HG03066 (cell line): ENCODE measurements around the gene KCNK15.

Experiments used
- ATAC-seq: cut with Tn5 transposase; IDR thresholded peaks from one replicate; pipeline ENCODE4 v1.9.1; 2021; ENCODE audit warnings: low read depth; ENCODE audit not compliant: unreplicated experiment

KCNK15 gene

GRCh38 chr20:44784688-44785087 is 39.0 kb downstream of the KCNK15 start:
- ATAC-seq = no peak

GRCh38 chr20:44785768-44786167 is 40.1 kb downstream of the KCNK15 start:
- ATAC-seq = no peak

DNA sequence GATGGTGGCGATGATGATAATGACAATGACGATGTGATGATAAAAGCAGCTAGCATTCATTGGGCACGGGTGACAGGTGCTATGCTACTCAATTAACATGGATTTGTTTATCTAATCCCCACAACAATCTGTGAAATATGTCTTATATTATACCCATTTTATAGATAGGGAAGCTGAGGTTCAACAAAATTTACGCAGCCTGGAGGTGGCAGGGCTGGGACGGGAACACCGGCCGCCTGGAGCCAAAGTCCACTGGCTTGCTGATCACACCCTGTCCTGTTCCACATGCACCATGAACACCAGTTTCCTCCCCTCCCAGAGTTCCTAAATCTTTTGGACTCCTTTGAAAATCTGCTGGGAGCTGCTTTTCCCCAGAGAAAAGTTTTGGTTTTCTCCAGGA is 41.6 kb downstream of the KCNK15 start:
- ATAC-seq = no peak

DNA sequence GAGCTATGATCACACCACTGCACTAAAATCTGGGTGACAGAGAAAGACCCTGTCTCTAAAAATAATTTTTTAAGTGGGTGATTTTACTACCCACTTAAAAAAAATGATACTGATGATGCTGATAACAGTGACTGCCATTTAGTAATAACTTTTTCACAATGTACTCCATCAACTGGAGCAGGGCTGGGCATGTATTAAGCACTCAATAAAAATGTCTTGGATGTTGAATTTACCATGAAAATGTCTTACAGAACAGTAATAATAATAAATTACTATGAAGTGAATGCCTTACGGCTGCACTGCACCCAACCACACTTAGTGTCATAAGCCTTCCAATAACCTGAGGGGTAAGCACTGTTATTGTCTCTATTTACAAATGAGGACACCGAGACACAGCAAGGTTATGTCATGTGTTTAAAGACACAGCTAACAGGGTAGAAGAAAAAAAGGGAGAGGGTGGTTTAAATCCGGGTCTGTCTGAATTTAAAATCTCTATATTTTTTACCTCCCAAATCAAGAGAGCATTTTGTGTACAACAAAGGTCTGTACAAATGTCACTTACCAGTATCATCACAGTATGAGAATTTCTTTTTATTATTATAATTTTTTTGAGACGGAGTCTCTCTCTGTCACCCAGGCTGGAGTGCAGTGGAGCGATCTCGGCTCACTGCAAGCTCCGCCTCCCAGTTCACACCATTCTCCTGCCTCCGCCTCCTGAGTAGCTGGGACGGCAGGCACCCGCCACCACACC is 43.2 kb downstream of the KCNK15 start:
- no peak for ATAC-seq

GRCh38 chr20:44790638-44791393 is 45.2 kb downstream of the KCNK15 start:
- no peak for ATAC-seq

GRCh38 chr20:44792796-44793195 is 47.1 kb downstream of the KCNK15 start:
- ATAC-seq = no peak

DNA sequence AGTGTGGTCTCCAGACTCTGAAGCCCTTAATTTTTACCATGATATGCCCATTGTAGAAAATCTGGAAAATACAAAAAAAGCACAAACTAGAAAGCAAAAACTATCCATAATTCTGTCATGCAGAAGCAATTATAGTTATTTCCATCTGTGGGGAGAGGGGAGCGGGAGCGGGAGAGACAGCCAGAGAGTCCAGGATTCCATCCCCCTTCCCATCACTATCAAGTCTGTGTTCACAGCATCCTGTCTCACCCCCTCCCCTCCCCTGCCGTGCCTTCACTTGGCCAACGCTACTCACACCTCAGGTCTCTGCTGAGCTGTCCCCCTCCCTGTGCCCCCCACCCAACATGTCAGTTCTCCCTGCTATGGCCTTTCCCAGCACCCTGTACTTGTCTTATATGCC is 50.2 kb downstream of the KCNK15 start:
- ATAC-seq = no peak

DNA sequence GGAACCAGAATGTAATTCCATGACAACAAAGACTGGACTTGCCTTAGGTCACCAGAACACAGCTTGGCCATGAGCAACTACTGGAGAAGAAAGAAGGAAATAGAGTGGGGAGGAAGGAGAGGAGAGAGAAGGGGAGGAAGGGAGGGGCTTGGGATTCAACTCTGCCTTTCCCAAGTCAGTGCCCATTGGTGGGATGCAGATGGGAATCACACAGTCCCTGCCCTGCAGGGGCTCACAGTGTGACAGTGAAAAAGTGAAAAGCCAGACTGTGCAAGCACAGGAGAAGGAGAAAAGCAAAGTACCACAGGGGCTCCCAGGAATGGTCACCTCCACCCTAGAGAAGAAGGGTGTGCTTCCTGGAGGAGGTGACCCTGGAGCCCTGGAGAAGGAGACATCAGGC is 50.6 kb downstream of the KCNK15 start:
- ATAC-seq = no peak

GRCh38 chr20:44796758-44797457 is 51.2 kb downstream of the KCNK15 start:
- no peak for ATAC-seq

GRCh38 chr20:44799691-44800090 is 54.0 kb downstream of the KCNK15 start:
- no peak for ATAC-seq

- ATAC-seq = no peak
These were observed 54.9 kb downstream of the KCNK15 start for GRCh38 chr20:44800391-44801046.
